GM21619 (cell line): Measurements from ENCODE around the gene FBXO45.
"Not testable (repeated sequence)": the region's sequence is repeated elsewhere in the genome, so short reads cannot be mapped to it uniquely, and the experiment has no call there.

ENCODE experiments used
- ATAC-seq: cut with Tn5 transposase; IDR thresholded peaks from one replicate; pipeline ENCODE4 v1.9.1; 2021; ENCODE audit not compliant: unreplicated experiment

Gene FBXO45

GRCh38 chr3:196615234-196615633, 46.8 kb downstream of the FBXO45 start:
- not testable (repeated sequence) for ATAC-seq

GRCh38 chr3:196617256-196617655, 48.8 kb downstream of the FBXO45 start:
- no peak for ATAC-seq

- no peak for ATAC-seq
Observed at GRCh38 chr3:196619223-196619622, 50.8 kb downstream of the FBXO45 start.

- not testable (repeated sequence) for ATAC-seq
Observed at GRCh38 chr3:196619627-196620026, 51.2 kb downstream of the FBXO45 start.

- peak; percentile 68 for ATAC-seq
Observed at GRCh38 chr3:196620161-196620604, 51.7 kb downstream of the FBXO45 start.

GRCh38 chr3:196620684-196621083, 52.2 kb downstream of the FBXO45 start:
- ATAC-seq, result no peak

- no peak for ATAC-seq
Observed at GRCh38 chr3:196621611-196622010, 53.2 kb downstream of the FBXO45 start.

GRCh38 chr3:196624067-196624790, 55.8 kb downstream of the FBXO45 start:
- ATAC-seq, result no peak

- ATAC-seq, result no peak
Observed at GRCh38 chr3:196624907-196625306, 56.4 kb downstream of the FBXO45 start.

- no peak for ATAC-seq
Observed at GRCh38 chr3:196625331-196625730, 56.9 kb downstream of the FBXO45 start.

GRCh38 chr3:196627918-196628231, 59.4 kb downstream of the FBXO45 start:
- ATAC-seq, result no peak

GRCh38 chr3:196629228-196629627, 60.8 kb downstream of the FBXO45 start:
- no peak for ATAC-seq

GRCh38 chr3:196631682-196632045, 63.2 kb downstream of the FBXO45 start:
- ATAC-seq, result no peak

GRCh38 chr3:196632046-196632751, 63.7 kb downstream of the FBXO45 start:
- ATAC-seq, result peak; percentile 69

GRCh38 chr3:196633555-196634151, 65.2 kb downstream of the FBXO45 start:
- ATAC-seq, result no peak

- ATAC-seq, result no peak
Observed at GRCh38 chr3:196634224-196634623, 65.8 kb downstream of the FBXO45 start.

- ATAC-seq, result no peak
Observed at GRCh38 chr3:196634829-196635228, 66.4 kb downstream of the FBXO45 start.

GRCh38 chr3:196636369-196637349, 68.2 kb downstream of the FBXO45 start:
- no peak for ATAC-seq

GRCh38 chr3:196637941-196638340, 69.5 kb downstream of the FBXO45 start:
- not testable (repeated sequence) for ATAC-seq
